SK-N-SH treated with all-trans-retinoic acid at 6 μM for 48 hours (cell line): ENCODE data around the gene COL16A1.

Experiments used
- ATAC-seq: fragments of 200-7000 bp; cut with Tn5 transposase; 3 replicates; pipeline ENCODE4 v1.9.1; 2020; ENCODE audit warnings: mild to moderate bottlenecking, moderate library complexity
- ARNTL ChIP-seq: fragments of 450-650 bp; formaldehyde crosslinking; IDR thresholded peaks from 2 replicates; pipeline ENCODE4 v1.5.0; 2020; ENCODE audit warnings: low read depth, mild to moderate bottlenecking, moderate library complexity, borderline replicate concordance
- BACH2 ChIP-seq: fragments of 250-450 bp; sonication (Bioruptor Pico); IDR thresholded peaks from 2 replicates; pipeline ENCODE4 v1.9.0; 2021; ENCODE audit warnings: mild to moderate bottlenecking, borderline replicate concordance
- CSDC2 ChIP-seq: fragments of 250-450 bp; sonication (Bioruptor Pico); IDR thresholded peaks from 2 replicates; pipeline ENCODE4 v1.5.0; 2020; ENCODE audit warnings: mild to moderate bottlenecking, moderate library complexity
- ESRRG ChIP-seq: fragments of 250-450 bp; sonication (Bioruptor Pico); IDR thresholded peaks from 2 replicates; pipeline ENCODE4 v1.6.1; 2021; ENCODE audit warnings: mild to moderate bottlenecking
- GLIS3 ChIP-seq: fragments of 250-450 bp; sonication (Bioruptor Pico); IDR thresholded peaks from 2 replicates; pipeline ENCODE4 v1.5.0; 2020; ENCODE audit warnings: mild to moderate bottlenecking, moderate library complexity
- ISL1 ChIP-seq: fragments of 250-450 bp; sonication (Bioruptor Pico); IDR thresholded peaks from 2 replicates; pipeline ENCODE4 v2.1.2; 2022; ENCODE audit warnings: mild to moderate bottlenecking, moderate library complexity
- OSR1 ChIP-seq: fragments of 250-450 bp; sonication (Bioruptor Pico); IDR thresholded peaks from 2 replicates; pipeline ENCODE4 v1.8.0; 2022; ENCODE audit warnings: moderate library complexity, mild to moderate bottlenecking, inconsistent platforms
- PPARA ChIP-seq: fragments of 250-450 bp; sonication (Bioruptor Pico); IDR thresholded peaks from 2 replicates; pipeline ENCODE4 v1.5.0; 2020; ENCODE audit warnings: mild to moderate bottlenecking, borderline replicate concordance
- SNAI2 ChIP-seq: fragments of 250-450 bp; sonication (Bioruptor Pico); IDR thresholded peaks from 2 replicates; pipeline ENCODE4 v1.5.0; 2020; ENCODE audit warnings: mild to moderate bottlenecking, moderate library complexity
- TCF4 ChIP-seq: fragments of 250-450 bp; sonication (Bioruptor Pico); IDR thresholded peaks from 2 replicates; pipeline ENCODE4 v1.8.0; 2021; ENCODE audit warnings: mild to moderate bottlenecking, moderate library complexity, borderline replicate concordance
- TOX ChIP-seq: fragments of 250-450 bp; sonication (Bioruptor Pico); IDR thresholded peaks from 2 replicates; pipeline ENCODE4 v1.8.0; 2021; ENCODE audit warnings: mild to moderate bottlenecking, moderate library complexity, borderline replicate concordance
- ZC3H10 ChIP-seq: fragments of 250-450 bp; sonication (Bioruptor Pico); IDR thresholded peaks from 2 replicates; pipeline ENCODE4 v1.5.1; 2021; ENCODE audit warnings: mild to moderate bottlenecking, moderate library complexity
- ZFP3 ChIP-seq: fragments of 250-450 bp; sonication (Bioruptor Pico); IDR thresholded peaks from 2 replicates; pipeline ENCODE4 v1.5.0; 2020; ENCODE audit warnings: mild to moderate bottlenecking, moderate library complexity
- ZFP30 ChIP-seq: fragments of 450-650 bp; formaldehyde crosslinking; IDR thresholded peaks from 2 replicates; pipeline ENCODE4 v1.5.0; 2022; ENCODE audit warnings: mild to moderate bottlenecking, moderate library complexity
- ZNF565 ChIP-seq: fragments of 450-650 bp; formaldehyde crosslinking; conservative IDR thresholded peaks from 2 replicates; pipeline ENCODE4 v1.5.0; 2020; ENCODE audit warnings: low read depth, mild to moderate bottlenecking, moderate library complexity
- ZNF70 ChIP-seq: fragments of 450-650 bp; formaldehyde crosslinking; IDR thresholded peaks from 2 replicates; pipeline ENCODE4 v1.5.0; 2020; ENCODE audit warnings: mild to moderate bottlenecking, moderate library complexity
- ZNF8 ChIP-seq: fragments of 450-650 bp; formaldehyde crosslinking; IDR thresholded peaks from 2 replicates; pipeline ENCODE4 v1.5.0; 2020; ENCODE audit warnings: mild to moderate bottlenecking, moderate library complexity
- TF ChIP-seq, protein P1 (sequence below): fragments of 250-450 bp; sonication (Bioruptor Pico); IDR thresholded peaks from 2 replicates; pipeline ENCODE4 v1.8.0; 2021; ENCODE audit warnings: low read depth, mild to moderate bottlenecking, moderate library complexity, borderline replicate concordance
- TF ChIP-seq, protein P2 (sequence below): fragments of 250-450 bp; sonication (Bioruptor Pico); IDR thresholded peaks from 2 replicates; pipeline ENCODE4 v1.8.0; 2020; ENCODE audit warnings: mild to moderate bottlenecking, moderate library complexity, borderline replicate concordance
- TF ChIP-seq, protein P3 (sequence below): fragments of 250-450 bp; sonication (Bioruptor Pico); IDR thresholded peaks from 2 replicates; pipeline ENCODE4 v1.5.1; 2021; ENCODE audit warnings: mild to moderate bottlenecking, moderate library complexity
- TF ChIP-seq, protein P4 (sequence below): fragments of 250-450 bp; sonication (Bioruptor Pico); IDR thresholded peaks from 2 replicates; pipeline ENCODE4 v1.5.1; 2020; ENCODE audit warnings: low read depth, mild to moderate bottlenecking, moderate library complexity
- TF ChIP-seq, protein P5 (sequence below): fragments of 250-450 bp; sonication (Bioruptor Pico); IDR thresholded peaks from 2 replicates; pipeline ENCODE4 v1.5.0; 2020; ENCODE audit warnings: mild to moderate bottlenecking, moderate library complexity

COL16A1 gene

DNA sequence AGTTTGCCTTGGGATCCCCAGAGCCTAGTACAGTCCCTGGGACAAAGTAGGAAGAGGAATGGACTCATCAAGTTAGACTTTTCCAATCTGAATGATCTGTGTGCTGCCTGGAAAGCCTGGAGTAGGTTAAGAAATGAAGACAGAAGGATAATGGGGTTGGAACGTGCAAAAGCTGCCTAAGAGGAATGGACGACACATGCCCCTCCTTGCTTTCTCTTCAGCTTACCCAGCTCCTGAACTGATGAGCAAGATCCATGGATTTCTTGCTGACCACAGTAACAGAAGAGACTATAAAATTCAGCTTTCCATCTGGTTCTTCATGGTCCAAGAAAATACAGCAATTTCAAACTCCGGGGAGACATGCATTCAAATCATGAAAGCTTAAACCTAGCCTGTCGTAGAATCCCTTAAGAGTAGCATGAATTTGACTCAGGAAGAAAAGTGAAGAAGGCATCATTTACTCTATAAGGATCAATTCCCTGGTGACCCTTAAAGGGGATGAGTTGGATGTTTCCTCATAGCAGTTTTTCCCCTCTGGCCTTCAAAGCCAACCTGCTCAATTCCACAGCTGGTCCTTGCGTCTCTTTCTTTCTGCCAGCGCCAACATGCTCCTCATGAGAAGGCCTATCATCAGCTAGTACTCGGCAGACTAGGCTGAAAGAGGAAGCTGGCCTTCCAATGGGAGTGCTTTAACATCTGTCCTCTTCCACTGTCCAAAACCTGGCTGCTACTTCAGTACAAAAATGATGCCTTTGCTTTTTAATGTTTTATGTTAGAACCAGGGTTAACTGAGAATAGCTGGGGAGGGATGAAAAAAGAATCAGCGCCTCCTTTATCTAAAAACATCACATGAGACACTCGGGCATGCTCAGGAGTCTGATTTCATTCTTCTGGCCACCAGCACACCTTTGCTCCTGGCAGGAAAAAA, 53.4 kb downstream of the COL16A1 start:
- TF ChIP-seq ARNTL: no peak
- TF ChIP-seq ZNF8 (CRISPR knock-in tag): no peak
- TF ChIP-seq, protein P1, sequence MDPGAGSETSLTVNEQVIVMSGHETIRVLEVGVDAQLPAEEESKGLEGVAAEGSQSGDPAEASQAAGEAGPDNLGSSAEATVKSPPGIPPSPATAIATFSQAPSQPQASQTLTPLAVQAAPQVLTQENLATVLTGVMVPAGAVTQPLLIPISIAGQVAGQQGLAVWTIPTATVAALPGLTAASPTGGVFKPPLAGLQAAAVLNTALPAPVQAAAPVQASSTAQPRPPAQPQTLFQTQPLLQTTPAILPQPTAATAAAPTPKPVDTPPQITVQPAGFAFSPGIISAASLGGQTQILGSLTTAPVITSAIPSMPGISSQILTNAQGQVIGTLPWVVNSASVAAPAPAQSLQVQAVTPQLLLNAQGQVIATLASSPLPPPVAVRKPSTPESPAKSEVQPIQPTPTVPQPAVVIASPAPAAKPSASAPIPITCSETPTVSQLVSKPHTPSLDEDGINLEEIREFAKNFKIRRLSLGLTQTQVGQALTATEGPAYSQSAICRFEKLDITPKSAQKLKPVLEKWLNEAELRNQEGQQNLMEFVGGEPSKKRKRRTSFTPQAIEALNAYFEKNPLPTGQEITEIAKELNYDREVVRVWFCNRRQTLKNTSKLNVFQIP (CRISPR knock-in tag): no peak
- TF ChIP-seq, protein P2, sequence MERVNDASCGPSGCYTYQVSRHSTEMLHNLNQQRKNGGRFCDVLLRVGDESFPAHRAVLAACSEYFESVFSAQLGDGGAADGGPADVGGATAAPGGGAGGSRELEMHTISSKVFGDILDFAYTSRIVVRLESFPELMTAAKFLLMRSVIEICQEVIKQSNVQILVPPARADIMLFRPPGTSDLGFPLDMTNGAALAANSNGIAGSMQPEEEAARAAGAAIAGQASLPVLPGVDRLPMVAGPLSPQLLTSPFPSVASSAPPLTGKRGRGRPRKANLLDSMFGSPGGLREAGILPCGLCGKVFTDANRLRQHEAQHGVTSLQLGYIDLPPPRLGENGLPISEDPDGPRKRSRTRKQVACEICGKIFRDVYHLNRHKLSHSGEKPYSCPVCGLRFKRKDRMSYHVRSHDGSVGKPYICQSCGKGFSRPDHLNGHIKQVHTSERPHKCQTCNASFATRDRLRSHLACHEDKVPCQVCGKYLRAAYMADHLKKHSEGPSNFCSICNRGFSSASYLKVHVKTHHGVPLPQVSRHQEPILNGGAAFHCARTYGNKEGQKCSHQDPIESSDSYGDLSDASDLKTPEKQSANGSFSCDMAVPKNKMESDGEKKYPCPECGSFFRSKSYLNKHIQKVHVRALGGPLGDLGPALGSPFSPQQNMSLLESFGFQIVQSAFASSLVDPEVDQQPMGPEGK: no peak
- TF ChIP-seq, protein P3, sequence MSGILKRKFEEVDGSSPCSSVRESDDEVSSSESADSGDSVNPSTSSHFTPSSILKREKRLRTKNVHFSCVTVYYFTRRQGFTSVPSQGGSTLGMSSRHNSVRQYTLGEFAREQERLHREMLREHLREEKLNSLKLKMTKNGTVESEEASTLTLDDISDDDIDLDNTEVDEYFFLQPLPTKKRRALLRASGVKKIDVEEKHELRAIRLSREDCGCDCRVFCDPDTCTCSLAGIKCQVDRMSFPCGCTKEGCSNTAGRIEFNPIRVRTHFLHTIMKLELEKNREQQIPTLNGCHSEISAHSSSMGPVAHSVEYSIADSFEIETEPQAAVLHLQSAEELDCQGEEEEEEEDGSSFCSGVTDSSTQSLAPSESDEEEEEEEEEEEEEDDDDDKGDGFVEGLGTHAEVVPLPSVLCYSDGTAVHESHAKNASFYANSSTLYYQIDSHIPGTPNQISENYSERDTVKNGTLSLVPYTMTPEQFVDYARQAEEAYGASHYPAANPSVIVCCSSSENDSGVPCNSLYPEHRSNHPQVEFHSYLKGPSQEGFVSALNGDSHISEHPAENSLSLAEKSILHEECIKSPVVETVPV (CRISPR knock-in tag): no peak
- no peak for TF ChIP-seq ZFP30
- TF ChIP-seq TCF4 (CRISPR knock-in tag): no peak
- no peak for TF ChIP-seq SNAI2 (CRISPR knock-in tag)
- no peak for TF ChIP-seq OSR1 (CRISPR knock-in tag)
- TF ChIP-seq ZC3H10: no peak
- no peak for TF ChIP-seq BACH2 (CRISPR knock-in tag)
- no peak for TF ChIP-seq GLIS3
- no peak for TF ChIP-seq ZNF565 (CRISPR knock-in tag)
- TF ChIP-seq, all 23 proteins: peak for 0

DNA sequence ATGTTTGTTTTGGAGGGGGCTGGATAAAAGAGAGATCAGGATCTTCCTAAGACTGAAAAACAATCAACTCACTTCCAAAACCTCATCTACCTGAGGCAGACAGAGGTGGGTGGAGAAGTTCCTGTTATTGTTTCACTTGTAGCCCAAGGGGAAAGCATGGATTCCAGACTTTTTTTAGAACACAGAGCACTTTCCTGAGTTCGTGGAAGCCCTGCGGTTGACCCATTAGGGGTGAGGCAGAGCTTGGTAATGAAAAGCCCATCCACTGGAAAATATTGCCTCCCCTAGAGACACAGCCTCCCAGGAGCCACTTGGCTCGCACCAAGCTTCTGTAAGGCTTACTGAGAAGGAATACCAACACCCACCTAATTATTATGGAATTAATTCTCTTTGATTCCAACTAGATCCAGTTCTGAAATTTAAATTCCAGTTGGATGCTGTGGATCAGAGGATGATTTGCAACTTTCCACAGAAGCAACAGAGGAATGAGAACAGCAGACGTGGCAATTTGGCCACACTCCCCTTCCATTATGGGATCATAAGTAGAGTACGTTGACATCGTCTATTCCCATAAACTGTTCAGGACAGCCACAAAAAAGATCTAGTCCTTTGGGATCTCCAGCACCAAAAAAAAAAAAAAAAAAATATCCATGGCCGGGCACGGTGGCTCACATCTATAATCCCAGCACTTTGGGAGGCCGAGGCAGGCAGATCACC, 55.0 kb downstream of the COL16A1 start:
- no peak for TF ChIP-seq ZC3H10
- TF ChIP-seq, protein P1 (CRISPR knock-in tag): no peak
- no peak for TF ChIP-seq TCF4 (CRISPR knock-in tag)
- TF ChIP-seq TOX (CRISPR knock-in tag): no peak
- TF ChIP-seq CSDC2: no peak
- TF ChIP-seq, protein P3 (CRISPR knock-in tag): no peak
- no peak for TF ChIP-seq ZNF565 (CRISPR knock-in tag)
- TF ChIP-seq ZNF8 (CRISPR knock-in tag): no peak
- no peak for TF ChIP-seq ISL1 (CRISPR knock-in tag)
- TF ChIP-seq ZNF70 (CRISPR knock-in tag): no peak
- TF ChIP-seq, protein P4, sequence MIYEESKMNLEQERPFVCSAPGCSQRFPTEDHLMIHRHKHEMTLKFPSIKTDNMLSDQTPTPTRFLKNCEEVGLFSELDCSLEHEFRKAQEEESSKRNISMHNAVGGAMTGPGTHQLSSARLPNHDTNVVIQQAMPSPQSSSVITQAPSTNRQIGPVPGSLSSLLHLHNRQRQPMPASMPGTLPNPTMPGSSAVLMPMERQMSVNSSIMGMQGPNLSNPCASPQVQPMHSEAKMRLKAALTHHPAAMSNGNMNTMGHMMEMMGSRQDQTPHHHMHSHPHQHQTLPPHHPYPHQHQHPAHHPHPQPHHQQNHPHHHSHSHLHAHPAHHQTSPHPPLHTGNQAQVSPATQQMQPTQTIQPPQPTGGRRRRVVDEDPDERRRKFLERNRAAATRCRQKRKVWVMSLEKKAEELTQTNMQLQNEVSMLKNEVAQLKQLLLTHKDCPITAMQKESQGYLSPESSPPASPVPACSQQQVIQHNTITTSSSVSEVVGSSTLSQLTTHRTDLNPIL (CRISPR knock-in tag): no peak
- TF ChIP-seq OSR1 (CRISPR knock-in tag): no peak
- TF ChIP-seq PPARA: no peak
- no peak for TF ChIP-seq BACH2 (CRISPR knock-in tag)
- TF ChIP-seq ZFP3 (CRISPR knock-in tag): no peak
- no peak for TF ChIP-seq ARNTL
- TF ChIP-seq, protein P5, sequence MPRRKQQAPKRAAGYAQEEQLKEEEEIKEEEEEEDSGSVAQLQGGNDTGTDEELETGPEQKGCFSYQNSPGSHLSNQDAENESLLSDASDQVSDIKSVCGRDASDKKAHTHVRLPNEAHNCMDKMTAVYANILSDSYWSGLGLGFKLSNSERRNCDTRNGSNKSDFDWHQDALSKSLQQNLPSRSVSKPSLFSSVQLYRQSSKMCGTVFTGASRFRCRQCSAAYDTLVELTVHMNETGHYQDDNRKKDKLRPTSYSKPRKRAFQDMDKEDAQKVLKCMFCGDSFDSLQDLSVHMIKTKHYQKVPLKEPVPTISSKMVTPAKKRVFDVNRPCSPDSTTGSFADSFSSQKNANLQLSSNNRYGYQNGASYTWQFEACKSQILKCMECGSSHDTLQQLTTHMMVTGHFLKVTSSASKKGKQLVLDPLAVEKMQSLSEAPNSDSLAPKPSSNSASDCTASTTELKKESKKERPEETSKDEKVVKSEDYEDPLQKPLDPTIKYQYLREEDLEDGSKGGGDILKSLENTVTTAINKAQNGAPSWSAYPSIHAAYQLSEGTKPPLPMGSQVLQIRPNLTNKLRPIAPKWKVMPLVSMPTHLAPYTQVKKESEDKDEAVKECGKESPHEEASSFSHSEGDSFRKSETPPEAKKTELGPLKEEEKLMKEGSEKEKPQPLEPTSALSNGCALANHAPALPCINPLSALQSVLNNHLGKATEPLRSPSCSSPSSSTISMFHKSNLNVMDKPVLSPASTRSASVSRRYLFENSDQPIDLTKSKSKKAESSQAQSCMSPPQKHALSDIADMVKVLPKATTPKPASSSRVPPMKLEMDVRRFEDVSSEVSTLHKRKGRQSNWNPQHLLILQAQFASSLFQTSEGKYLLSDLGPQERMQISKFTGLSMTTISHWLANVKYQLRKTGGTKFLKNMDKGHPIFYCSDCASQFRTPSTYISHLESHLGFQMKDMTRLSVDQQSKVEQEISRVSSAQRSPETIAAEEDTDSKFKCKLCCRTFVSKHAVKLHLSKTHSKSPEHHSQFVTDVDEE (CRISPR knock-in tag): no peak
- TF ChIP-seq, protein P2: no peak
- no peak for TF ChIP-seq SNAI2 (CRISPR knock-in tag)
- TF ChIP-seq ESRRG (CRISPR knock-in tag): no peak
- no peak for ATAC-seq

More for the DNA sequence above, 53.4 kb downstream of the COL16A1 start:
- ATAC-seq: no peak
